SK-N-SH (cell line): Measurements from ENCODE around the gene GRAPL. TPM values are rescaled to one million over a fixed set of nuclear protein-coding genes. Genes with fewer than 3 reads are reported as not detected.
"Not testable (repeated sequence)": the region's sequence is repeated elsewhere in the genome, so short reads cannot be mapped to it uniquely, and the experiment has no call there.

Source experiments
- CTCF ChIA-PET: fragments of 300-600, 350-600 bp; formaldehyde crosslinking; extraction: SDS; loops from one replicate; lab custom pipeline; 2021; lab: Yijun Ruan, JAX
- POLR2A ChIA-PET: fragments of 350-600 bp; sonication (Branson Sonifier 250); formaldehyde crosslinking; extraction: SDS; loops from one replicate; lab custom pipeline; 2020; ENCODE audit warnings: antibody characterized with exemption, inconsistent platforms; lab: Yijun Ruan, JAX
- DNase-seq: peaks from one replicate; pipeline ENCODE4 v3.0.0; 2012
- H2AFZ ChIP-seq: fragments of 200-600 bp; sonication (generic); 2 replicates; pipeline ENCODE4 v1.8.1; 2016; ENCODE audit warnings: antibody characterized with exemption, mild to moderate bottlenecking, low read depth
- H3F3A ChIP-seq: fragments of 200-600 bp; sonication (generic); replicated peaks from 2 replicates; pipeline ENCODE3; 2016; ENCODE audit warnings: antibody characterized with exemption, mild to moderate bottlenecking; ENCODE audit not compliant: insufficient read depth
- H3K27ac ChIP-seq, 2 experiments: fragments of 200-500 bp in 1 of 2; fragments of 200-600 bp in 1 of 2; sonication (Bioruptor generic) in 1 of 2; sonication (generic), shearing (Covaris generic) in 1 of 2; 2 replicates each; pipeline versions ENCODE4 v1.5.1 to v1.6.1; 2014 to 2016; ENCODE audit warnings: low read depth in 2 of 2, inconsistent platforms in 1 of 2, low read length in 1 of 2, mild to moderate bottlenecking in 1 of 2, mixed read lengths in 1 of 2
- H3K27me3 ChIP-seq: fragments of 200-600 bp; sonication (generic), shearing (Covaris generic); 2 replicates; pipeline ENCODE4 v1.6.1; 2016; ENCODE audit warnings: mixed run types; ENCODE audit not compliant: insufficient read depth
- H3K36me3 ChIP-seq, 2 experiments: fragments of 200-500 bp in 1 of 2; fragments of 200-600 bp in 1 of 2; sonication (Bioruptor generic) in 1 of 2; sonication (generic) in 1 of 2; replicated peaks in 1 of 2; 2 replicates each; pipeline versions ENCODE3 to v1.5.1; 2014 to 2016; ENCODE audit warnings: low read length in 1 of 2, mild to moderate bottlenecking in 1 of 2; ENCODE audit not compliant: insufficient read depth in 2 of 2, control insufficient read depth in 1 of 2
- H3K4me1 ChIP-seq, 2 experiments: fragments of 200-500 bp in 1 of 2; fragments of 200-600 bp in 1 of 2; sonication (Bioruptor generic) in 1 of 2; sonication (generic), shearing (Covaris generic) in 1 of 2; 2 replicates each; pipeline versions ENCODE4 v1.5.1 to v1.6.1; 2014 to 2016; ENCODE audit warnings: low read depth in 1 of 2, low read length in 1 of 2, mixed run types in 1 of 2; ENCODE audit not compliant: insufficient read depth in 2 of 2, control insufficient read depth in 1 of 2
- H3K4me2 ChIP-seq: fragments of 200-600 bp; sonication (generic), shearing (Covaris generic); 2 replicates; pipeline ENCODE4 v1.6.1; 2017; ENCODE audit warnings: mixed run types
- H3K4me3 ChIP-seq, 2 experiments: fragments of 200-500 bp in 1 of 2; fragments of 200-600 bp in 1 of 2; sonication (Bioruptor generic) in 1 of 2; sonication (generic), shearing (Covaris generic) in 1 of 2; 2 replicates each; pipeline versions ENCODE4 v1.5.1 to v1.8.1; 2014 to 2016; ENCODE audit warnings: low read depth in 2 of 2, inconsistent platforms in 1 of 2, low read length in 1 of 2, mild to moderate bottlenecking in 1 of 2, mixed read lengths in 1 of 2, moderate library complexity in 1 of 2
- H3K79me2 ChIP-seq: fragments of 200-600 bp; sonication (generic); 2 replicates; pipeline ENCODE4 v1.8.1; 2017; ENCODE audit warnings: mild to moderate bottlenecking; ENCODE audit not compliant: insufficient read depth
- H3K9ac ChIP-seq: fragments of 200-600 bp; sonication (generic); 2 replicates; pipeline ENCODE4 v1.6.1; 2017; ENCODE audit warnings: mixed run types
- H3K9me2 ChIP-seq: fragments of 200-600 bp; sonication (generic); 2 replicates; pipeline ENCODE4 v1.6.1; 2017; ENCODE audit warnings: mixed run types
- H3K9me3 ChIP-seq: fragments of 200-600 bp; sonication (generic); 2 replicates; pipeline ENCODE4 v1.6.1; 2017; ENCODE audit warnings: mixed run types, mild to moderate bottlenecking, moderate library complexity
- H4K20me1 ChIP-seq: fragments of 200-600 bp; sonication (generic); 2 replicates; pipeline ENCODE4 v1.6.1; 2017; ENCODE audit warnings: mild to moderate bottlenecking, mixed run types; ENCODE audit not compliant: insufficient read depth
- ELF1 ChIP-seq: IDR thresholded peaks from 2 replicates; pipeline ENCODE4 v1.4.0; 2012
- EP300 ChIP-seq, 2 experiments: IDR thresholded peaks; 2 replicates each; pipeline versions ENCODE4 v1.4.0 to v1.6.1; 2012; ENCODE audit warnings: borderline replicate concordance in 1 of 2, low read depth in 1 of 2, low read length in 1 of 2
- JUND ChIP-seq: IDR thresholded peaks from 2 replicates; pipeline ENCODE4 v1.4.0; 2012
- MAX ChIP-seq: IDR thresholded peaks from 2 replicates; pipeline ENCODE4 v1.4.0; 2012; ENCODE audit warnings: low read depth
- PBX3 ChIP-seq: IDR thresholded peaks from 2 replicates; pipeline ENCODE4; 2012
- ZBTB33 ChIP-seq: IDR thresholded peaks from 2 replicates; pipeline ENCODE4 v1.4.0; 2012; ENCODE audit warnings: low read depth, borderline replicate concordance
- WGBS: methylation state at CpG from one replicate; pipeline ENCODE4 v1.1.6; 2017; ENCODE audit warnings: low lambda C conversion rate; 5-methylcytosine and 5-hydroxymethylcytosine counted together
- polyA plus RNA-seq, 3 experiments: library from polyadenylated mRNA; depleted of rRNA; stranded (reverse); fragments of >200 nt; gene quantifications; 2 replicates each; pipeline ENCODE4 v1.2.3, GENCODE V29; 2012

Gene GRAPL
- polyA plus RNA-seq, 1 of the 3 experiments (the other 2 are of a cell fraction), result not detected

GRCh38 chr17:19187883-19188869 is 60.8 kb downstream of the GRAPL start:
- TF ChIP-seq JUND (peak; percentile 15; the same call in 1 of the 2 replicates), PBX3 (peak; percentile 31; the same call in 1 of the 2 replicates), ELF1 (0 out of 2 replicates have a peak, but pooled peaks have one; percentile 24), MAX (0 out of 2 replicates have a peak, but pooled peaks have one; percentile 20), EP300 (IDR thresholded peaks at IDR 0.05; ENCODE audit: borderline replicate concordance in 1 of 2, low read depth in 1 of 2, low read length in 1 of 2) (peak in 1 of 2 experiments; percentile 21; a peak in 1 of 4 replicates), ZBTB33 (peak; percentile 80)
- TF ChIP-seq, all 33 proteins: peak for 6; not testable (repeated sequence) for 27
- H3K36me3 ChIP-seq, H3K4me2 ChIP-seq, H3K27ac ChIP-seq, H3K9me3 ChIP-seq, H3F3A ChIP-seq, H2AFZ ChIP-seq, H3K4me3 ChIP-seq, CTCF ChIA-PET, DNase-seq, POLR2A ChIA-PET, H3K9ac ChIP-seq, H3K79me2 ChIP-seq, H3K9me2 ChIP-seq, H3K4me1 ChIP-seq, H3K27me3 ChIP-seq, H4K20me1 ChIP-seq: not testable (repeated sequence)
- WGBS, result under 1% methylated on average over 10 of the region's 62 CpGs

- H4K20me1 ChIP-seq, H3K9me2 ChIP-seq, CTCF ChIA-PET, H3K4me2 ChIP-seq, POLR2A ChIA-PET, H3F3A ChIP-seq, H3K79me2 ChIP-seq, DNase-seq, H3K4me3 ChIP-seq, H3K27me3 ChIP-seq, H3K4me1 ChIP-seq, H3K36me3 ChIP-seq, H3K9me3 ChIP-seq, H3K9ac ChIP-seq, H2AFZ ChIP-seq, H3K27ac ChIP-seq: not testable (repeated sequence)
- whole genome bisulfite sequencing, result no CpG with 5 or more reads among the region's 39 CpGs
These were observed 61.7 kb downstream of the GRAPL start for GRCh38 chr17:19188870-19189708.

- POLR2A ChIA-PET, result not testable (repeated sequence)
These were observed 62.5 kb downstream of the GRAPL start for GRCh38 chr17:19189781-19190405.

GRCh38 chr17:19196382-19197204 is 69.2 kb downstream of the GRAPL start:
- peak overlapping the region; percentile 46; the same call in 1 of the 2 replicates for H3K9ac ChIP-seq
- H4K20me1 ChIP-seq, H3F3A ChIP-seq, H3K4me2 ChIP-seq, H3K27me3 ChIP-seq, CTCF ChIA-PET, H3K9me3 ChIP-seq, H3K79me2 ChIP-seq, H3K27ac ChIP-seq, H2AFZ ChIP-seq, POLR2A ChIA-PET, H3K9me2 ChIP-seq, H3K36me3 ChIP-seq, H3K4me1 ChIP-seq, DNase-seq: not testable (repeated sequence)
- H3K4me3 ChIP-seq, result peak overlapping the region in 1 of 2 experiments; percentile 39; a peak in 2 of 4 replicates
- WGBS, result 12% methylated on average over 8 of the region's 33 CpGs

More at GRCh38 chr17:19189781-19190405, 62.5 kb downstream of the GRAPL start:
- H3K79me2 ChIP-seq, H3K9me2 ChIP-seq, DNase-seq, H3K4me3 ChIP-seq, H3K27me3 ChIP-seq, CTCF ChIA-PET, H3K36me3 ChIP-seq, H3K9me3 ChIP-seq, H3K4me1 ChIP-seq, H3F3A ChIP-seq, H3K4me2 ChIP-seq, H3K9ac ChIP-seq, H2AFZ ChIP-seq, H3K27ac ChIP-seq, H4K20me1 ChIP-seq: not testable (repeated sequence)
- no CpG with 5 or more reads among the region's 36 CpGs for WGBS
